ENCODE measurements around the gene FER.

- TF ChIP-seq CTCF (conservative IDR thresholded peaks at IDR 0.05; ENCODE audit: low read length): no peak
- TF ChIP-seq EZH2phosphoT487 (IDR thresholded peaks at IDR 0.05; ENCODE audit: borderline replicate concordance, low read depth, low read length): no peak
These were observed 66.9 kb downstream of the FER start for GRCh38 chr5:108814551-108814950.

Data from OCI-LY7 (cell line).